Neural progenitor cell (in vitro differentiated cells): ENCODE data around the gene WSCD2. TPM values are rescaled to one million over a fixed set of nuclear protein-coding genes. Genes with fewer than 3 reads are reported as not detected.

Experiments
- DNase-seq: peaks from one replicate; pipeline ENCODE4 v3.0.0-alpha.2; 2016; ENCODE audit warnings: low spot score
- H2AFZ ChIP-seq: fragments of 200-600 bp; sonication (generic); replicated peaks from 2 replicates; pipeline ENCODE4 v1.6.1; 2016; ENCODE audit warnings: antibody characterized with exemption
- H3F3A ChIP-seq: fragments of 200-600 bp; sonication (generic); 2 replicates; pipeline ENCODE4 v1.6.1; 2016; ENCODE audit warnings: antibody characterized with exemption, low read depth
- H3K27ac ChIP-seq: fragments of 200-600 bp; sonication (generic); 2 replicates; pipeline ENCODE4 v1.5.1; 2016; ENCODE audit warnings: mild to moderate bottlenecking
- H3K27me3 ChIP-seq: fragments of 200-600 bp; sonication (generic); 2 replicates; pipeline ENCODE4 v1.6.1; 2016; ENCODE audit warnings: mild to moderate bottlenecking, moderate library complexity
- H3K36me3 ChIP-seq: fragments of 200-600 bp; sonication (generic); 2 replicates; pipeline ENCODE4 v1.5.1; 2016
- H3K4me1 ChIP-seq: fragments of 200-600 bp; sonication (generic); 2 replicates; pipeline ENCODE4 v1.6.1; 2016; ENCODE audit warnings: mixed run types
- H3K4me2 ChIP-seq: fragments of 200-600 bp; sonication (generic); 2 replicates; pipeline ENCODE4 v1.6.1; 2016
- H3K4me3 ChIP-seq: fragments of 200-600 bp; sonication (generic); 2 replicates; pipeline ENCODE4 v1.5.1; 2016
- H3K79me2 ChIP-seq: fragments of 200-600 bp; sonication (generic); 2 replicates; pipeline ENCODE4 v1.6.1; 2016; ENCODE audit warnings: low read depth
- H3K9ac ChIP-seq: fragments of 200-600 bp; sonication (generic); 2 replicates; pipeline ENCODE4 v1.6.1; 2016
- H3K9me3 ChIP-seq: fragments of 200-600 bp; sonication (generic); 2 replicates; pipeline ENCODE4 v1.5.1; 2016; ENCODE audit warnings: low read depth
- H4K20me1 ChIP-seq: fragments of 200-600 bp; sonication (generic); 2 replicates; pipeline ENCODE4 v1.6.1; 2016; ENCODE audit warnings: low read depth
- H3K27ac Mint-ChIP-seq: 3 replicates; pipeline ENCODE4 v1.8.0; 2021; ENCODE audit warnings: mixed read lengths
- H3K27me3 Mint-ChIP-seq: 2 replicates; pipeline ENCODE4 v1.8.0; 2022; ENCODE audit warnings: low read depth, mild to moderate bottlenecking, inconsistent platforms, moderate library complexity, mixed read lengths; ENCODE audit not compliant: insufficient read depth
- H3K36me3 Mint-ChIP-seq: 3 replicates; pipeline ENCODE4 v1.8.0; 2021; ENCODE audit warnings: mixed read lengths
- H3K4me1 Mint-ChIP-seq: 3 replicates; pipeline ENCODE4 v1.8.0; 2021; ENCODE audit warnings: mixed read lengths
- H3K4me3 Mint-ChIP-seq: 3 replicates; pipeline ENCODE4 v1.8.0; 2021; ENCODE audit warnings: mild to moderate bottlenecking, moderate library complexity, mixed read lengths
- H3K9me3 Mint-ChIP-seq: 3 replicates; pipeline ENCODE4 v1.8.0; 2020; ENCODE audit warnings: mixed read lengths
- EZH2 ChIP-seq: fragments of 200-600 bp; sonication (generic); IDR thresholded peaks from 2 replicates; pipeline ENCODE4 v1.6.1; 2017; ENCODE audit warnings: antibody characterized with exemption, mild to moderate bottlenecking, moderate library complexity
- EZH2phosphoT487 ChIP-seq: fragments of 200-600 bp; sonication (generic); IDR thresholded peaks from 2 replicates; pipeline ENCODE4 v1.6.1; 2017; ENCODE audit warnings: antibody characterized with exemption
- total RNA-seq: library from RNA; depleted of rRNA; stranded (reverse); fragments of >200 nt; gene quantifications from 2 replicates; pipeline ENCODE4 v1.2.3, GENCODE V29; 2015; ENCODE audit warnings: low replicate concordance
- TF ChIP-seq, protein P1 (sequence below): fragments of 200-600 bp; sonication (generic); IDR thresholded peaks from 2 replicates; pipeline ENCODE4 v1.5.1; 2017; ENCODE audit warnings: antibody characterized with exemption, mild to moderate bottlenecking

The WSCD2 gene
- total RNA-seq, 1 donor from 2014 or later, result 6.6 TPM

DNA sequence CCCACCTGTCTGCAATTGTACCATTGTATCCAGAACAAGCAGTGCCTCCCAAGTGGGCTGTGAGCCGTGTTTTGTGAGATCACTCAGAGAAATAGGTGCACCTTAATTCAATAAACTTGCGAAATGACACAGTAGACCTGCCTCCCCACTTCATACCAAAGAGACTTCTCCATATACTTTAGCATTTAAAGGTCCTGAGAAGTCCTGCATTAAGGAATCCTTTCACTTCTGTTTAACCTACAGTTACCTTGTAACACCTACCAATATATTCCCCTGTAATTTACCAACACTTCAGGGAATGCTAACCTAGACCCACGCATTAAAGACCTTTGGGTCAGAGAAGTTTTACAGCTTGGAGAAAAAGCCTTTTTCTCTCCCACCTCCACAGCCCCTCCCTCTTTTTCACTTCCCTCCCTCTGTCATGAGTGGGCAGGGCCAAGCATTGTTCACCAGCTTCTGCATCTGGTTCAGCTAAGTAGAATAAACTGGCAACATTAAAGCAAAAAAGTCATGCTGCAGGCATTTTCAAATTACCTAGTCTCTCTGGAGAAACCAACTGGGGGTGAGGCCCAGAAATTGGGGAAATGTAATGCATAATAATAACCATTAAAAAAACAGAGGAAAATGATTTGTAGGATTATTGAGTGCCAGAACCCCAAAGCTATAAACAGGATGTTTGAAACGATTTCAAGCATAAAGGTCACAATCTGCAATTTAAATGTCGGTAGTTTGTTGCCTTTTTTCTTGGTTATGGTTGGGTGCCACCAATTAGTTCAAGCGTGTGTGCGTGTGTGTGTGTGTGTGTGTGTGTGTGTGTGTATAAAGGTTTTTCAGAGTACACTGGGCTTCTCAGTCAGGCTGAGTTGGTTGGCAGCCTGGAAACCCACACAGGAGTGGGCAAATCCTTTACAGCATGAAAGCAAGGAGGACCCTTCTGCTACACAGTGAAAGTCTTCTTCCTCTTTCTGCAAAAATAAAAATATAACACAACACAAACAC lies 13.7 kb upstream of the WSCD2 start:
- H3K4me3 ChIP-seq, result no peak overlapping the region
- H3K27ac ChIP-seq, result no peak overlapping the region
- peaks cover 11% of the 10 kb centered on the region for H3F3A ChIP-seq
- no peaks in the 10 kb centered on the region for H3K27me3 ChIP-seq
- no peaks in the 10 kb centered on the region for H3K36me3 ChIP-seq
- H3K27me3 Mint-ChIP-seq, result peaks cover 8% of the 10 kb centered on the region
- H3K36me3 Mint-ChIP-seq, result no peaks in the 10 kb centered on the region
- H3K9me3 ChIP-seq, result no peaks in the 10 kb centered on the region
- no peak overlapping the region for H2AFZ ChIP-seq
- H3K9ac ChIP-seq, result no peak overlapping the region
- peak overlapping the region; percentile 15 for H3K27ac Mint-ChIP-seq
- no peaks in the 10 kb centered on the region for H4K20me1 ChIP-seq
- no peak overlapping the region for H3K4me3 Mint-ChIP-seq
- H3K4me1 Mint-ChIP-seq, result peaks cover 58% of the 10 kb centered on the region
- no peaks in the 10 kb centered on the region for H3K9me3 Mint-ChIP-seq
- no peak overlapping the region for H3K4me2 ChIP-seq
- no peak for TF ChIP-seq EZH2phosphoT487
- TF ChIP-seq EZH2, result no peak
- TF ChIP-seq, protein P1, sequence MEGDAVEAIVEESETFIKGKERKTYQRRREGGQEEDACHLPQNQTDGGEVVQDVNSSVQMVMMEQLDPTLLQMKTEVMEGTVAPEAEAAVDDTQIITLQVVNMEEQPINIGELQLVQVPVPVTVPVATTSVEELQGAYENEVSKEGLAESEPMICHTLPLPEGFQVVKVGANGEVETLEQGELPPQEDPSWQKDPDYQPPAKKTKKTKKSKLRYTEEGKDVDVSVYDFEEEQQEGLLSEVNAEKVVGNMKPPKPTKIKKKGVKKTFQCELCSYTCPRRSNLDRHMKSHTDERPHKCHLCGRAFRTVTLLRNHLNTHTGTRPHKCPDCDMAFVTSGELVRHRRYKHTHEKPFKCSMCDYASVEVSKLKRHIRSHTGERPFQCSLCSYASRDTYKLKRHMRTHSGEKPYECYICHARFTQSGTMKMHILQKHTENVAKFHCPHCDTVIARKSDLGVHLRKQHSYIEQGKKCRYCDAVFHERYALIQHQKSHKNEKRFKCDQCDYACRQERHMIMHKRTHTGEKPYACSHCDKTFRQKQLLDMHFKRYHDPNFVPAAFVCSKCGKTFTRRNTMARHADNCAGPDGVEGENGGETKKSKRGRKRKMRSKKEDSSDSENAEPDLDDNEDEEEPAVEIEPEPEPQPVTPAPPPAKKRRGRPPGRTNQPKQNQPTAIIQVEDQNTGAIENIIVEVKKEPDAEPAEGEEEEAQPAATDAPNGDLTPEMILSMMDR, result no peak
- H3K79me2 ChIP-seq, result no peaks in the 10 kb centered on the region
- peaks cover 14% of the 10 kb centered on the region for H3K4me1 ChIP-seq
- DNase-seq, result no peak

DNA sequence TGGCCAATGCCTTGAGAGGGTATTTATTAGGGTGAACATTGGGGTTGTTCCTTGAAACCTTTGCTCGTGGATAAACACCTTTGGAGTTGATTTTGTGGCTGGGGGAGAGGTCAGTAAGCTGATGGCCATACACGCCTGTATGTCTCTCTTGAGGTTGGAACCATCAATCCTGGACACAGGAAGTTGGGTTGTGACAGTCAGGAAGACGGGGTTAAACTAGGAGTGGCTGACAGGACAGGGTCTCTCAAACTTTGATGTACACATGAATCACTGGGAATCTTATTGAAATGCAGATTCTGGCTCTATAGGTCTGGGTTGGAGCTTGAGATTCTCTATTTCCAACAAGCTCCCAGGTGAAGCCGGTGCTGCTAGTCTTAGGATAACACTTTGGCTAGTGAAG lies 12.8 kb upstream of the WSCD2 start:
- Histone ChIP-seq H3K27me3 (no peaks in the 10 kb centered on the region), H3K79me2 (no peaks in the 10 kb centered on the region), H3K27ac (no peak overlapping the region), H3K4me1 (peaks cover 14% of the 10 kb centered on the region), H4K20me1 (no peaks in the 10 kb centered on the region), H3K4me2 (no peak overlapping the region), H3F3A (peaks cover 11% of the 10 kb centered on the region), H2AFZ (no peak overlapping the region), H3K4me3 (no peak overlapping the region), H3K36me3 (no peaks in the 10 kb centered on the region), H3K9me3 (no peaks in the 10 kb centered on the region), H3K9ac (no peak overlapping the region)
- Mint-ChIP-seq H3K9me3 (no peaks in the 10 kb centered on the region), H3K36me3 (no peaks in the 10 kb centered on the region), H3K4me1 (peaks cover 60% of the 10 kb centered on the region), H3K4me3 (no peak overlapping the region), H3K27ac (peak overlapping the region; percentile 70), H3K27me3 (peaks cover 8% of the 10 kb centered on the region)
- no peak for DNase-seq
- TF ChIP-seq EZH2phosphoT487 (no peak), EZH2 (no peak)
- TF ChIP-seq, protein P1, result no peak

- no peaks in the 10 kb centered on the region for H3K27me3 ChIP-seq
Measured at GRCh38 chr12:108116699-108117098, 12.4 kb upstream of the WSCD2 start.

More at GRCh38 chr12:108116699-108117098, 12.4 kb upstream of the WSCD2 start:
- no peak overlapping the region for H3K4me3 ChIP-seq
- no peak overlapping the region for H2AFZ ChIP-seq
- no peak overlapping the region for H3K4me2 ChIP-seq
- DNase-seq, result no peak
- Mint-ChIP-seq H3K9me3 (no peaks in the 10 kb centered on the region), H3K36me3 (no peaks in the 10 kb centered on the region), H3K4me1 (peaks cover 60% of the 10 kb centered on the region), H3K4me3 (no peak overlapping the region), H3K27ac (no peak overlapping the region), H3K27me3 (peaks cover 6% of the 10 kb centered on the region)
- TF ChIP-seq EZH2phosphoT487, result no peak
- TF ChIP-seq EZH2, result no peak
- TF ChIP-seq, protein P1, result no peak
- peaks cover 14% of the 10 kb centered on the region for H3K4me1 ChIP-seq
- H3K36me3 ChIP-seq, result no peaks in the 10 kb centered on the region
- no peaks in the 10 kb centered on the region for H4K20me1 ChIP-seq
- H3K79me2 ChIP-seq, result no peaks in the 10 kb centered on the region
- no peak overlapping the region for H3K9ac ChIP-seq
- no peaks in the 10 kb centered on the region for H3K9me3 ChIP-seq
- H3K27ac ChIP-seq, result no peak overlapping the region
- peaks cover 11% of the 10 kb centered on the region for H3F3A ChIP-seq
